Measurements from ENCODE around the gene SLC5A5.

- TF ChIP-seq CTCF (IDR thresholded peaks at IDR 0.05): no peak
- no peak for TF ChIP-seq POLR2AphosphoS5 (IDR thresholded peaks at IDR 0.05)
Measured at GRCh38 chr19:17846146-17846545, 25.6 kb upstream of the SLC5A5 start.
